Lung (tissue), 12 donors: ENCODE results near the gene GCLM. TPM values are rescaled to one million over a fixed set of nuclear protein-coding genes. Genes with fewer than 3 reads are reported as not detected.

Source experiments
- ATAC-seq: fragments of 200-7000 bp; cut with Tn5 transposase; one replicate; pipeline ENCODE4 v1.9.1; 2020; ENCODE audit warnings: moderate number of reproducible peaks; ENCODE audit not compliant: insufficient read depth, low FRiP score
- DNase-seq, 3 donors: peaks; one replicate each; pipeline ENCODE4 v3.0.0-alpha.2; 2013 to 2017
- H3K27ac ChIP-seq, 2 donors: one replicate each; pipeline ENCODE4 v1.5.1; 2013; ENCODE audit warnings: mild to moderate bottlenecking in 2 of 2, moderate library complexity in 2 of 2, control low read depth in 1 of 2, inconsistent platforms in 1 of 2, low read depth in 1 of 2, low read length in 1 of 2
- H3K27me3 ChIP-seq, 3 donors: one replicate each; pipeline ENCODE4 v1.5.1; 2013; ENCODE audit warnings: low read length in 2 of 3; ENCODE audit not compliant: control insufficient read depth in 3 of 3, insufficient read depth in 3 of 3
- H3K36me3 ChIP-seq, 4 donors: one replicate each; pipeline ENCODE4 v1.5.1; 2013; ENCODE audit warnings: low read length in 4 of 4, mild to moderate bottlenecking in 1 of 4, moderate library complexity in 1 of 4; ENCODE audit not compliant: control insufficient read depth in 4 of 4, insufficient read depth in 4 of 4
- H3K4me1 ChIP-seq, 5 donors: one replicate each; pipeline ENCODE4 v1.5.1; 2013; ENCODE audit warnings: low read length in 5 of 5, mild to moderate bottlenecking in 2 of 5, moderate library complexity in 1 of 5; ENCODE audit not compliant: control insufficient read depth in 5 of 5, insufficient read depth in 5 of 5
- H3K4me3 ChIP-seq: one replicate; pipeline ENCODE4 v1.5.1; 2013; ENCODE audit warnings: mild to moderate bottlenecking, control low read depth, moderate library complexity
- H3K9ac ChIP-seq, 2 donors: one replicate each; pipeline ENCODE4 v1.5.1; 2013; ENCODE audit warnings: low read length in 2 of 2, control low read depth in 1 of 2; ENCODE audit not compliant: insufficient read depth in 1 of 2
- H3K9me3 ChIP-seq, 4 donors: one replicate each; pipeline ENCODE4 v1.5.1; 2013; ENCODE audit warnings: low read length in 3 of 4, mild to moderate bottlenecking in 1 of 4, moderate library complexity in 1 of 4; ENCODE audit not compliant: control insufficient read depth in 4 of 4, insufficient read depth in 3 of 4
- CTCF ChIP-seq: IDR thresholded peaks from 2 replicates; pipeline ENCODE4 v1.5.1; 2012; ENCODE audit warnings: mild to moderate bottlenecking; ENCODE audit errors: control extremely low read depth, extremely low read depth
- WGBS, 2 donors: extraction: QIAGEN DNeasy Blood & Tissue Kit; methylation state at CpG; one replicate each; pipeline ENCODE4 v1.1.7; 2013; 5-methylcytosine and 5-hydroxymethylcytosine counted together
- polyA plus RNA-seq, 2 donors: library from polyadenylated mRNA; stranded (reverse); fragments of 200-250 nt; gene quantifications; one replicate each; pipeline ENCODE4 v1.2.1, GENCODE V29; 2013
- total RNA-seq, 2 donors: library from RNA; depleted of rRNA in 1 of 2; stranded (reverse); fragments of >200 nt in 1 of 2; gene quantifications; one replicate each; pipeline ENCODE4 v1.2.1, GENCODE V29; 2014 to 2021
- donor health status: control.
- donor health status: control.
- donor health status: Bipolar disorder and iron deficiency.
- donor health status: healthy.
- donor health status: DM: yes; HTN: yes; CAD: no.

The GCLM gene
- total and polyA plus RNA-seq, 4 donors, result 8.7 to 25.7 (median 19.9) TPM

GRCh38 chr1:93906480-93906879 lies 2.8 kb downstream of the GCLM start:
- H3K4me3 ChIP-seq, result no peak overlapping the region
- no peaks in the 10 kb centered on the region for H3K27me3 ChIP-seq
- DNase-seq (no peak), ATAC-seq (no peak)
- 93 to 96% methylated on average over 3 of the region's 3 CpGs for WGBS, 2 donors
- no peak overlapping the region for H3K27ac ChIP-seq
- H3K4me1 ChIP-seq, result peaks cover 5 to 14% (median 6%) of the 10 kb centered on the region in 5 donors
- no peaks in the 10 kb centered on the region for H3K36me3 ChIP-seq
- no peak overlapping the region for H3K9ac ChIP-seq
- H3K9me3 ChIP-seq, result peaks cover 0 to 2% (median 0%) of the 10 kb centered on the region in 4 donors
- TF ChIP-seq CTCF, result no peak

- no peak for DNase-seq
- no peak for TF ChIP-seq CTCF
- Histone ChIP-seq H3K27me3 (no peaks in the 10 kb centered on the region), H3K4me3 (no peak overlapping the region), H3K4me1 (peaks cover 5 to 14% (median 6%) of the 10 kb centered on the region in 5 donors), H3K9ac (no peak overlapping the region), H3K9me3 (peaks cover 0 to under 1% (median 0%) of the 10 kb centered on the region in 4 donors), H3K36me3 (peaks cover 0 to 3% (median 2%) of the 10 kb centered on the region in 4 donors), H3K27ac (no peak overlapping the region)
- ATAC-seq, result no peak
- 96 to 97% methylated on average over 2 of the region's 2 CpGs for WGBS, 2 donors
Measured at GRCh38 chr1:93905734-93906133, 3.5 kb downstream of the GCLM start.

GRCh38 chr1:93905051-93905450 lies 4.2 kb downstream of the GCLM start:
- no peak for TF ChIP-seq CTCF

GRCh38 chr1:93904228-93904627 lies 5.0 kb downstream of the GCLM start:
- no peak for ATAC-seq
- Histone ChIP-seq H3K9me3 (no peaks in the 10 kb centered on the region), H3K9ac (no peak overlapping the region), H3K27ac (no peak overlapping the region), H3K36me3 (peaks cover 0 to 5% (median 2%) of the 10 kb centered on the region in 4 donors), H3K4me3 (no peak overlapping the region), H3K4me1 (peaks cover 5 to 14% (median 6%) of the 10 kb centered on the region in 5 donors), H3K27me3 (no peaks in the 10 kb centered on the region)
- TF ChIP-seq CTCF, result no peak
- peak in 1 of 3 donors; percentile 51 for DNase-seq
- WGBS, 2 donors, result 24 to 43% methylated on average over 2 of the region's 2 CpGs

More at GRCh38 chr1:93905051-93905450, 4.2 kb downstream of the GCLM start:
- WGBS, 2 donors, result 76 to 95% methylated on average over 1 of the region's 1 CpG
- Histone ChIP-seq H3K9me3 (no peaks in the 10 kb centered on the region), H3K27me3 (no peaks in the 10 kb centered on the region), H3K4me3 (no peak overlapping the region), H3K9ac (no peak overlapping the region), H3K4me1 (peaks cover 5 to 14% (median 6%) of the 10 kb centered on the region in 5 donors), H3K27ac (no peak overlapping the region), H3K36me3 (peaks cover 0 to 3% (median 2%) of the 10 kb centered on the region in 4 donors)
- ATAC-seq (no peak), DNase-seq (peak in 1 of 3 donors; percentile 28)
